OCI-LY3 (cell line): ENCODE data around the gene ASCL2.

Source experiments
- H2AFZ ChIP-seq: fragments of 200-600, 300-600 bp; shearing (Covaris generic); 2 replicates; pipeline ENCODE4 v1.6.0; 2014; ENCODE audit warnings: antibody characterized with exemption, low read depth, low read length
- H3K27ac ChIP-seq: fragments of 200-600, 300-600 bp; sonication (generic); 2 replicates; pipeline ENCODE4 v1.5.1; 2014; ENCODE audit warnings: mild to moderate bottlenecking, low read length, moderate library complexity, mixed read lengths
- H3K27me3 ChIP-seq: fragments of 200-600, 300-600 bp; sonication (generic); 2 replicates; pipeline ENCODE4 v1.6.1; 2014; ENCODE audit warnings: low read depth, low read length, mixed read lengths
- H3K36me3 ChIP-seq: fragments of 200-600, 300-600 bp; sonication (generic); replicated peaks from 2 replicates; pipeline ENCODE3; 2014; ENCODE audit warnings: low read depth, low read length, mixed read lengths
- H3K4me1 ChIP-seq: fragments of 300-600, 200-600 bp; sonication (generic); 2 replicates; pipeline ENCODE4 v1.6.1; 2014; ENCODE audit warnings: low read length, mixed read lengths
- H3K4me2 ChIP-seq: fragments of 200-600, 300-600 bp; sonication (generic); 2 replicates; pipeline ENCODE4 v1.6.1; 2014; ENCODE audit warnings: low read length, mixed read lengths
- H3K4me3 ChIP-seq: fragments of 300-600, 200-600 bp; sonication (generic); 2 replicates; pipeline ENCODE4 v1.5.1; 2014; ENCODE audit warnings: antibody characterized with exemption, mild to moderate bottlenecking, low read length, moderate library complexity
- H3K79me2 ChIP-seq: fragments of 300-600, 200-600 bp; shearing (Covaris generic); 2 replicates; pipeline ENCODE4 v1.6.1; 2014; ENCODE audit warnings: mild to moderate bottlenecking, low read length, mixed read lengths
- H3K9ac ChIP-seq: fragments of 300-600, 200-600 bp; shearing (Covaris generic); 2 replicates; pipeline ENCODE4 v1.6.0; 2014; ENCODE audit warnings: mild to moderate bottlenecking, low read length, moderate library complexity
- H3K9me3 ChIP-seq: fragments of 200-600, 300-600 bp; shearing (Covaris generic); 2 replicates; pipeline ENCODE4 v1.6.1; 2014; ENCODE audit warnings: low read length, mixed read lengths; ENCODE audit not compliant: insufficient read depth
- H4K20me1 ChIP-seq: fragments of 200-600, 300-600 bp; sonication (generic); 2 replicates; pipeline ENCODE4 v1.6.1; 2016; ENCODE audit warnings: low read length, mixed read lengths; ENCODE audit not compliant: insufficient read depth
- EZH2phosphoT487 ChIP-seq: fragments of 200-600 bp; shearing (Covaris generic); IDR thresholded peaks from 2 replicates; pipeline ENCODE4 v1.6.1; 2018; ENCODE audit warnings: antibody characterized with exemption, mixed run types, low read depth
- TF ChIP-seq, protein P1 (sequence below): fragments of 200-600, 300-600 bp; sonication (generic); IDR thresholded peaks from 2 replicates; pipeline ENCODE4 v1.5.1; 2014; ENCODE audit warnings: antibody characterized with exemption, low read length, low read depth

ASCL2 gene

DNA sequence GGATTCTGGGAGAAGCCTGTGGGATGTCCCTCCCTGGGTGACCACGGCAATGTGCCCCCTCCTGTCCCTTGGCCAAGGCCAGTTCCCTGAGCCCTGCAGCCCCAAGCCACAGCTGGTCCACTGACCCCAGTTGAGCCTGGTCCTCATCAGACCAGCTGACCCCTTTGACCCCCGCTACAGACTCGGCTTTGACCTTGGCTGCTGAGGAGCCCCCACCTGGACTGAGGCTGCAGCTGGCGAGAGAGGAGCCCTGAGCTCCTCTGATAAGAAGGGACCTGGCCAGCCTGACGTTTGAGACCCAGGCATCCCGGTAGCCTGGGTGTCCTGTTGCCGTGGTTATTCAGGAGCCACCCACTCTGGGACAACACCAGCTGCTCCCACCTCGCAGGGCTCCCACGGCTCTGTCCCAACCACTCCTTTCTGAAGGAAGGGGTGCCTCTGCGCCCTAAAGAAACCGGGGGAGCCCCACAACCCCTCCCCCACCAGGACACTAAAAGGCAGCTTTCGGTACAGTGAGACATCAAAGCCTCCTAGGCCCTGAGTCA, 3.0 kb downstream of the ASCL2 start:
- Histone ChIP-seq H3K4me2 (no peak overlapping the region), H3K27me3 (no peaks in the 10 kb centered on the region)

DNA sequence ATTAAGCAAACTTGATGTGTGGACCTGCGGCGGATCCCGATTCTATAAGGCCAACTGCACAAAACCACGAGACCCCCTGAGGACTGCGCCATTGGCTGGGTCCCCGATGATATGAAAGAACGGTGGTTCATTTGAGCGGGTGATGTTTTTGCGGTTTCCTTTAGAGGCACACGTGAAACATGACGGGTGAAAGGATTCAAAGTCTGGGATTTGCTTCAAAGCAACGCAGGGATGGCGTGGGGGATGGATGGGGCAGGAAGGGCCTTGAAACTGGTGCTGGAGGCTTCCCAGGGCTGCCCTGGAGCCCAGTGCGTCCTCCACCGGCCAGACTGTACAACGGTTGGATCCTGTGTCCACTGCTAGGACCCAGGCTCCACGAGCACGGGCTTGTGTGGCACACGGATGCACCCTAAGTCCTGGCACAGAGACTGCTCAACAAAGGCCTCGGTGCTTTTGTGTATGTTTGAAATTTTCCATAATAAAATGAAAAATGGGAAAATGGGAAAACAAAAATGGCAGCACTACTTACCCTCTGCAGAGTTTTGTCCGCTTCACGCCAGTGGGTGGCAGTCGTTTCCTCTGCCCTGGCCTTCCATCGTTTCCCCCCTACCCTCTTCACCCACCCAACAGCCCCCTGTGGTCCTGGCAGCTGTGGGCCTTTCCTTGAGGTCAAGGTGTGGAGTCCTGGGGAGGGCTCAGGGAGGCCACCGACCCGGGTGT, 3.6 kb downstream of the ASCL2 start:
- Histone ChIP-seq H3K4me3 (no peak overlapping the region), H2AFZ (no peak overlapping the region), H3K9ac (no peak overlapping the region), H4K20me1 (no peaks in the 10 kb centered on the region), H3K79me2 (no peaks in the 10 kb centered on the region), H3K4me1 (peaks cover 16% of the 10 kb centered on the region), H3K4me2 (peak overlapping the region; percentile 69; the same call in 1 of the 2 replicates), H3K27me3 (no peaks in the 10 kb centered on the region), H3K27ac (no peak overlapping the region), H3K36me3 (no peaks in the 10 kb centered on the region), H3K9me3 (no peaks in the 10 kb centered on the region)
- TF ChIP-seq, protein P1, sequence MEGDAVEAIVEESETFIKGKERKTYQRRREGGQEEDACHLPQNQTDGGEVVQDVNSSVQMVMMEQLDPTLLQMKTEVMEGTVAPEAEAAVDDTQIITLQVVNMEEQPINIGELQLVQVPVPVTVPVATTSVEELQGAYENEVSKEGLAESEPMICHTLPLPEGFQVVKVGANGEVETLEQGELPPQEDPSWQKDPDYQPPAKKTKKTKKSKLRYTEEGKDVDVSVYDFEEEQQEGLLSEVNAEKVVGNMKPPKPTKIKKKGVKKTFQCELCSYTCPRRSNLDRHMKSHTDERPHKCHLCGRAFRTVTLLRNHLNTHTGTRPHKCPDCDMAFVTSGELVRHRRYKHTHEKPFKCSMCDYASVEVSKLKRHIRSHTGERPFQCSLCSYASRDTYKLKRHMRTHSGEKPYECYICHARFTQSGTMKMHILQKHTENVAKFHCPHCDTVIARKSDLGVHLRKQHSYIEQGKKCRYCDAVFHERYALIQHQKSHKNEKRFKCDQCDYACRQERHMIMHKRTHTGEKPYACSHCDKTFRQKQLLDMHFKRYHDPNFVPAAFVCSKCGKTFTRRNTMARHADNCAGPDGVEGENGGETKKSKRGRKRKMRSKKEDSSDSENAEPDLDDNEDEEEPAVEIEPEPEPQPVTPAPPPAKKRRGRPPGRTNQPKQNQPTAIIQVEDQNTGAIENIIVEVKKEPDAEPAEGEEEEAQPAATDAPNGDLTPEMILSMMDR, result no peak
- TF ChIP-seq EZH2phosphoT487, result no peak

More for the DNA sequence above, 3.0 kb downstream of the ASCL2 start:
- TF ChIP-seq, protein P1, result no peak
- no peak for TF ChIP-seq EZH2phosphoT487
- Histone ChIP-seq H3K4me3 (no peak overlapping the region), H3K9me3 (no peaks in the 10 kb centered on the region), H3K4me1 (peaks cover 16% of the 10 kb centered on the region), H3K9ac (no peak overlapping the region), H4K20me1 (no peaks in the 10 kb centered on the region), H3K27ac (no peak overlapping the region), H3K36me3 (no peaks in the 10 kb centered on the region), H3K79me2 (no peaks in the 10 kb centered on the region), H2AFZ (no peak overlapping the region)

DNA sequence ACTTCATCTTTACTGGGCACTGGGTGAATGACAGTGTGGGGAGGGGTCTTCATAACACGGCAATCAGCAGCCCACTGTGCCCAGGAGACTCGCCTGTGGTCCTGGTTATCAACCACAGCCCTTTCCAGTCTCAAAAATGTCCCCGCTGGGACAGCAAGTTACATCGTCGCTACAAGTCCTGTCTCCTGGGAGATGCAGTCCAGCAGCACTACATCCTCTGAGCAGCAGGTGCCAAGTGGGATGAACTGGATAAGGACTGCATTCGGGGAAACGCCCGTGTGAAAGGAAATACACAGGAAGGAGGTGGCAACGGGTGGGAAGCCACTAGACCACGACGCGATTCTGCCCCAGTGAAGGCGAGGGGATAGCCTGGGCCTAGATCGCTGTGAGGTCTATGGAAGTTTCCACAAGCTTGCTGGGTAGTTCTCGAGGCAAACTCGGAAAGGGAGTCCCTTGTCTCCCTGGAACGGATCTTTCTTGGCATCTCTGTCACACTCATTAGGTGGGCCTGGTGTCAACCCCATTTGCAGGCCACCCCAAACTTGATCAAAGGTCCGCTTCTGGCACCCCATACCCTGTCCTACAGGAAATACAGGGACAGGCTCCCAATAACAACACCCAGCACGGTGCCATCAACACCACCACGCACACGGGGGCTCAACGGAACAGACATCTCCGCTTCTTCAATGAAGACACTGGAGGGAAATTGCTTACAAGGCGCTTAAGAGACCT, 4.4 kb downstream of the ASCL2 start:
- Histone ChIP-seq H3K9ac (no peak overlapping the region), H3K79me2 (no peaks in the 10 kb centered on the region), H3K27ac (no peak overlapping the region), H3K9me3 (no peaks in the 10 kb centered on the region), H3K4me3 (peak overlapping the region; percentile 46; the same call in 1 of the 2 replicates), H3K36me3 (no peaks in the 10 kb centered on the region), H3K4me1 (peaks cover 16% of the 10 kb centered on the region), H4K20me1 (no peaks in the 10 kb centered on the region), H2AFZ (no peak overlapping the region), H3K4me2 (peak overlapping the region; percentile 69), H3K27me3 (no peaks in the 10 kb centered on the region)
- TF ChIP-seq, protein P1, result no peak
- no peak for TF ChIP-seq EZH2phosphoT487

DNA sequence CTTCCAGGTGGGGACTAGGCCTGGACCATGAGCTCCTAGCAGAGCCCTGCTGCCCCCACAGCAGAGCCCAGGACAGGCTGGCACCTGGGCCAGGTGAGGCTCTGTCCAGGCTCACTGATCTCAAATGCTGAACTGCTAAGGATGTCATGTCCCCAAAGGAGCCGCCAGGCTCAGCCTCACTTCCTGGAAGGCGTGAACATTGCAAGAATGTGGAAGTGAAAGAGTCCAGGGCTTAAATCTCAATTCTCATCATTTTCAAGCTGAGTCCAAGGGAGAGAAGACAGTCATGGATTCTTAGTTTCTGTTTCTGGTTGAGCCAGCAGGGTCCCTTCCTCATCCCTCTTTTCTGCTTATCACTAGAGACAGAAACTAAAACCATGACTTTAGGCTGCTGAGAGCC, 5.0 kb downstream of the ASCL2 start:
- no peaks in the 10 kb centered on the region for H3K9me3 ChIP-seq
- TF ChIP-seq, protein P1, result no peak
- no peak for TF ChIP-seq EZH2phosphoT487
- peaks cover 16% of the 10 kb centered on the region for H3K4me1 ChIP-seq
- H2AFZ ChIP-seq, result no peak overlapping the region
- H3K79me2 ChIP-seq, result no peaks in the 10 kb centered on the region
- peak overlapping the region; percentile 46; the same call in 1 of the 2 replicates for H3K4me3 ChIP-seq
- peak overlapping the region; percentile 2; the same call in 1 of the 2 replicates for H3K27ac ChIP-seq
- H3K4me2 ChIP-seq, result peak overlapping the region; percentile 69
- H3K36me3 ChIP-seq, result no peaks in the 10 kb centered on the region
- H3K27me3 ChIP-seq, result no peaks in the 10 kb centered on the region
- no peak overlapping the region for H3K9ac ChIP-seq
- H4K20me1 ChIP-seq, result no peaks in the 10 kb centered on the region
